Muscle layer of colon (tissue), 2 donors: ENCODE results near the gene PTRH2.
"Not testable (repeated sequence)": the region's sequence is repeated elsewhere in the genome, so short reads cannot be mapped to it uniquely, and the experiment has no call there.

Experiments used
- H3K27ac ChIP-seq: one replicate; pipeline ENCODE4 v1.7.0; 2013; ENCODE audit warnings: low read depth, mild to moderate bottlenecking, low read length, moderate library complexity
- H3K27me3 ChIP-seq, 2 donors: one replicate each; pipeline ENCODE4 v1.7.0; 2013; ENCODE audit warnings: low read length in 2 of 2, mild to moderate bottlenecking in 2 of 2; ENCODE audit not compliant: insufficient read depth in 2 of 2, control insufficient read depth in 1 of 2
- H3K36me3 ChIP-seq: one replicate; pipeline ENCODE4 v1.7.0; 2013; ENCODE audit warnings: mild to moderate bottlenecking, low read length; ENCODE audit not compliant: insufficient read depth
- H3K4me1 ChIP-seq: one replicate; pipeline ENCODE4 v1.7.0; 2013; ENCODE audit warnings: mild to moderate bottlenecking, low read length; ENCODE audit not compliant: insufficient read depth
- H3K4me3 ChIP-seq, 2 donors: one replicate each; pipeline ENCODE4 v1.7.0; 2013; ENCODE audit warnings: low read length in 2 of 2, low read depth in 1 of 2, mild to moderate bottlenecking in 1 of 2, moderate library complexity in 1 of 2
- H3K9ac ChIP-seq: one replicate; pipeline ENCODE4 v1.7.0; 2013; ENCODE audit warnings: low read length
- H3K9me3 ChIP-seq: one replicate; pipeline ENCODE4 v1.7.0; 2013; ENCODE audit warnings: mild to moderate bottlenecking, low read length
- donor health status: abdominal sarcoma.
- donor health status: Adenocarcinoma of cecum.

Gene PTRH2

GRCh38 chr17:59666235-59666634, 41.0 kb downstream of the PTRH2 start:
- H3K27ac ChIP-seq: no peak overlapping the region
- peaks cover 79% of the 10 kb centered on the region for H3K36me3 ChIP-seq
- no peak overlapping the region for H3K4me3 ChIP-seq
- H3K9me3 ChIP-seq: no peaks in the 10 kb centered on the region
- no peaks in the 10 kb centered on the region for H3K4me1 ChIP-seq
- H3K27me3 ChIP-seq: no peaks in the 10 kb centered on the region
- H3K9ac ChIP-seq: no peak overlapping the region

GRCh38 chr17:59656624-59657023, 50.6 kb downstream of the PTRH2 start:
- not testable (repeated sequence) for H3K27me3 ChIP-seq, H3K27ac ChIP-seq, H3K9ac ChIP-seq, H3K4me3 ChIP-seq, H3K9me3 ChIP-seq, H3K4me1 ChIP-seq
- H3K36me3 ChIP-seq: peaks cover 65% of the 10 kb centered on the region

- H3K27ac ChIP-seq: no peak overlapping the region
Observed at GRCh38 chr17:59652119-59652518, 55.1 kb downstream of the PTRH2 start.

DNA sequence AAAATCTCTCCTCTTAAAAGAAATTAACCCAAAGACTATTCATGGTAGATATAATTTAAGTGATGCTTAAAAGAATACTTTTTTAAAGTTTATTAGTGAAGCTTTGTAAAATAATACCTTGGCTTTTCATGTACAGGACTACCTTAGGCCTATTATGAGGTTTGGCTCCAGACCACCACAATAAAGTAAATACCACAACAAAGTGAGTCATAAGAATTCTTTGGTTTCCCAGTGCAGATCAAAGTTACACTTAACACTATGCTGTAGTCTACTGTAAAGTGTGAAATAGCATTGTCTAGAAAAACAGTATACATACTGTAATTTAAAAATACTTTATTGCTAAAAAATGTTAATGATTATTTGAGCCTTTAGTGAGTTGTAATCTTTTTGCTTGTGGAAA, 55.9 kb downstream of the PTRH2 start:
- Histone ChIP-seq H3K4me1 (no peaks in the 10 kb centered on the region), H3K4me3 (no peak overlapping the region), H3K9me3 (no peaks in the 10 kb centered on the region), H3K27ac (no peak overlapping the region), H3K36me3 (peaks cover 56% of the 10 kb centered on the region), H3K27me3 (no peaks in the 10 kb centered on the region), H3K9ac (no peak overlapping the region)

More at GRCh38 chr17:59652119-59652518, 55.1 kb downstream of the PTRH2 start:
- H3K9ac ChIP-seq: no peak overlapping the region
- no peaks in the 10 kb centered on the region for H3K9me3 ChIP-seq
- no peaks in the 10 kb centered on the region for H3K4me1 ChIP-seq
- H3K27me3 ChIP-seq: no peaks in the 10 kb centered on the region
- no peak overlapping the region for H3K4me3 ChIP-seq
- peaks cover 58% of the 10 kb centered on the region for H3K36me3 ChIP-seq

DNA sequence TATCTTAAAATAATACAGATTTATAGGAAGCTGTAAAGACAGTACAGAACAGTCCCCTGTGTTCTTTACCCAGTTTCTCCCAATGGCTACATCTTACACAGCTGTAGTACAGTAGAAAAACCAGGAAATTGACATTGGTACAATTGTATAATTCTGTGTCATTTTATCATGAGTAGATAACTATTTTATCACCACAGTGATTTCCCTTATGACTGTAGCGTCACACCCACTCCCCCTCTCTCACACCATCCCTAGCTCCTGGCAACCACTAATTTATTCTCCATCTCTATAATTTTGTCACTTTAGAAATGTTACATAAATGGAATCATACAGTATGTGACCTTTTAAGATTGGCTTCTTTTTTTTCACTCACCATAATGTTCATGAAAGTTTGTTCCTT, 56.6 kb downstream of the PTRH2 start:
- no peak overlapping the region for H3K9ac ChIP-seq
- H3K4me3 ChIP-seq: no peak overlapping the region
- H3K9me3 ChIP-seq: no peaks in the 10 kb centered on the region
- no peaks in the 10 kb centered on the region for H3K4me1 ChIP-seq
- no peak overlapping the region for H3K27ac ChIP-seq
- peaks cover 56% of the 10 kb centered on the region for H3K36me3 ChIP-seq
- H3K27me3 ChIP-seq: no peaks in the 10 kb centered on the region

GRCh38 chr17:59649886-59650285, 57.3 kb downstream of the PTRH2 start:
- H3K9ac ChIP-seq: no peak overlapping the region
- H3K4me1 ChIP-seq: no peaks in the 10 kb centered on the region
- no peaks in the 10 kb centered on the region for H3K9me3 ChIP-seq
- no peak overlapping the region for H3K4me3 ChIP-seq
- no peaks in the 10 kb centered on the region for H3K27me3 ChIP-seq
- peaks cover 55% of the 10 kb centered on the region for H3K36me3 ChIP-seq
- H3K27ac ChIP-seq: no peak overlapping the region
